ENCODE data around the gene HELZ. TPM values are rescaled to one million over a fixed set of nuclear protein-coding genes. Genes with fewer than 3 reads are reported as not detected.
A peak's percentile ranks its signal among the peaks of the same experiment; 100 is the strongest.

The HELZ gene
- total and polyA plus RNA-seq, 5 donors, result 5.6 to 43.9 (median 37.2) TPM

- intact Hi-C loops (cut with DNase I), result no loop called here
- Histone ChIP-seq H3K4me1 (ENCODE audit: control insufficient read depth, insufficient read depth, low read length) (no peaks in the 10 kb centered on the region), H3K9me3 (ENCODE audit: control insufficient read depth, low read length) (no peaks in the 10 kb centered on the region), H3K4me3 (ENCODE audit: low read length) (no peak overlapping the region), H3K27ac (ENCODE audit: low read length) (no peak overlapping the region), H3K27me3 (ENCODE audit: control insufficient read depth, insufficient read depth) (no peaks in the 10 kb centered on the region)
- DNase-seq (no peak), ATAC-seq (no peak)
- 85% methylated on average over 3 of the region's 3 CpGs for WGBS
These were observed 172.1 kb downstream of the HELZ start for GRCh38 chr17:67072885-67073284.

DNA sequence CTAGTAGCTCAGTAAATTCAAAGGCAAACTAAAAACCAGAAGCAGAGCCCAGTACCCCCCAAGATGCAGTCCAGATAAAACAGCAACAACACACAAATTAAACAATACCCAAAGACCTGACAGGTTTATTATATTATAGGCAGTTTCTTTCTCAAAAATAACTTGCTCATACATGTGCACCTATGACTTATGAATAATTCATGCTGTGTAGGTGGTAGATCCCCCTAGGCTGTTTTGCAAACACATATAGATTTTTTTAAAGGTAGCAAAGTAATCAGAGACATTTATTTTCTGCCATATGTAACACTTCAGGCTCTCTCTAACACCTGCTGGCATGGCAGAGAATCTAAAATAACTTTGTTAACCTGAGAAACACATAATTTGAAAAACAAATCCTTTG is 173.4 kb downstream of the HELZ start:
- ATAC-seq, result no peak
- Histone ChIP-seq H3K9me3 (ENCODE audit: control insufficient read depth, low read length) (no peaks in the 10 kb centered on the region), H3K27ac (ENCODE audit: low read length) (no peak overlapping the region), H3K4me3 (ENCODE audit: low read length) (no peak overlapping the region), H3K27me3 (ENCODE audit: control insufficient read depth, insufficient read depth) (no peaks in the 10 kb centered on the region), H3K4me1 (ENCODE audit: control insufficient read depth, insufficient read depth, low read length) (no peaks in the 10 kb centered on the region)
- no peak for DNase-seq
- intact Hi-C loops (cut with DNase I), result no loop called here

- no peaks in the 10 kb centered on the region for H3K9me3 ChIP-seq (ENCODE audit: control insufficient read depth, low read length)
- no peak overlapping the region for H3K4me3 ChIP-seq (ENCODE audit: low read length)
- H3K27ac ChIP-seq (ENCODE audit: low read length), result no peak overlapping the region
- 96% methylated on average over 5 of the region's 5 CpGs for WGBS
- ATAC-seq (no peak), DNase-seq (no peak)
- H3K27me3 ChIP-seq (ENCODE audit: control insufficient read depth, insufficient read depth), result no peaks in the 10 kb centered on the region
- no peaks in the 10 kb centered on the region for H3K4me1 ChIP-seq (ENCODE audit: control insufficient read depth, insufficient read depth, low read length)
- intact Hi-C loops (cut with DNase I), result no loop called here
These were observed 175.3 kb downstream of the HELZ start for GRCh38 chr17:67069603-67070136.

DNA sequence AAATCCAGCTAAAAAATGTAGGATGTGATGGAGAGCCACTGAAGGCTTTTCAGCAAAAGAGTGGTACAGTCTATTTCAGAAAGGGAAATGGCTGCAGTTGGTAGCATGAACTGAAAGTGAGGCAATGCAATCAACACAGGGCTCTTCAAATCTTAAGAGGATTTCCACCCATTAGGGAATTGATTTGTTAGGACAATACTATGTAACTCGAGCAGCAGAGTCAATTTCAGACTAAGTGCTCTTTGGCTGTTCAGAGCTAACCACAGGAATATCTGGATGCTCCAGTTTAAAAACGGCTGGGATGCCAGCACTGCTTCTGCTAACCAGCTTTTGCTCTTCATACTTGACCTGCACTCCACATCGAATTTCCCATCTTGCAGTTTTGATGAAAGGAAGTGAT is 176.0 kb downstream of the HELZ start:
- no peak overlapping the region for H3K4me3 ChIP-seq (ENCODE audit: low read length)
- DNase-seq (no peak), ATAC-seq (no peak)
- no peak overlapping the region for H3K27ac ChIP-seq (ENCODE audit: low read length)
- H3K27me3 ChIP-seq (ENCODE audit: control insufficient read depth, insufficient read depth), result no peaks in the 10 kb centered on the region
- 56% methylated on average over 3 of the region's 3 CpGs for WGBS
- intact Hi-C loops (cut with DNase I), result no loop called here
- no peaks in the 10 kb centered on the region for H3K4me1 ChIP-seq (ENCODE audit: control insufficient read depth, insufficient read depth, low read length)
- H3K9me3 ChIP-seq (ENCODE audit: control insufficient read depth, low read length), result no peaks in the 10 kb centered on the region

- ATAC-seq, result no peak
- intact Hi-C loops (cut with DNase I), result no loop called here
- 79% methylated on average over 13 of the region's 13 CpGs for WGBS
- no peak overlapping the region for H3K4me3 ChIP-seq (ENCODE audit: low read length)
- no peak for DNase-seq
- no peaks in the 10 kb centered on the region for H3K9me3 ChIP-seq (ENCODE audit: control insufficient read depth, low read length)
- no peak overlapping the region for H3K27ac ChIP-seq (ENCODE audit: low read length)
- no peaks in the 10 kb centered on the region for H3K27me3 ChIP-seq (ENCODE audit: control insufficient read depth, insufficient read depth)
- H3K4me1 ChIP-seq (ENCODE audit: control insufficient read depth, insufficient read depth, low read length), result no peaks in the 10 kb centered on the region
These were observed 177.2 kb downstream of the HELZ start for GRCh38 chr17:67067571-67068482.

DNA sequence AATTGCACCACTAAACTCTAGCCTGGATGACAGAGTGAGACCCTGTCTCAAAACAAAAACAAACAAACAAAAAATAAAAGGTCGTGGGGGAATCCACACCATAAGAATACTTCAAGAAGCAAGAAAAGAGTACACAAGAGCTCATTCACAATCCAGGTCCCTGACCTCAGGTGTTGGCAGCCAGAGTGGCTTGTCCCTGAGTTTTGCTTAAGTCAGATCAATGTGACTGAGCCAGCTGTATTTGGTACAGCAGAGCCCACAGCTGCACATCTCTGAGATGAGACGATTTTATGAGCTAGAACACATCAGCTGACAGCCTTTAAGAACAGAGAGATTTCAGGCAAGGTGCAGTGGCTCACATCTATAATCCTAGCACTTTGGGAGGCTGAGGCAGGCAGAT is 178.3 kb downstream of the HELZ start:
- no peaks in the 10 kb centered on the region for H3K27me3 ChIP-seq (ENCODE audit: control insufficient read depth, insufficient read depth)
- no peaks in the 10 kb centered on the region for H3K9me3 ChIP-seq (ENCODE audit: control insufficient read depth, low read length)
- no peak for ATAC-seq
- H3K27ac ChIP-seq (ENCODE audit: low read length), result no peak overlapping the region
- WGBS, result 59% methylated on average over 2 of the region's 2 CpGs
- H3K4me3 ChIP-seq (ENCODE audit: low read length), result no peak overlapping the region
- intact Hi-C loops (cut with DNase I), result no loop called here
- no peak for DNase-seq
- H3K4me1 ChIP-seq (ENCODE audit: control insufficient read depth, insufficient read depth, low read length), result no peaks in the 10 kb centered on the region

- H3K9me3 ChIP-seq (ENCODE audit: control insufficient read depth, low read length), result no peaks in the 10 kb centered on the region
- 76% methylated on average over 6 of the region's 6 CpGs for WGBS
- H3K4me1 ChIP-seq (ENCODE audit: control insufficient read depth, insufficient read depth, low read length), result no peaks in the 10 kb centered on the region
- H3K27me3 ChIP-seq (ENCODE audit: control insufficient read depth, insufficient read depth), result no peaks in the 10 kb centered on the region
- no peak for ATAC-seq
- H3K4me3 ChIP-seq (ENCODE audit: low read length), result no peak overlapping the region
- H3K27ac ChIP-seq (ENCODE audit: low read length), result no peak overlapping the region
- intact Hi-C loops (cut with DNase I), result no loop called here
- no peak for DNase-seq
These were observed 181.9 kb downstream of the HELZ start for GRCh38 chr17:67063141-67063540.

GRCh38 chr17:67059372-67059771 is 185.6 kb downstream of the HELZ start:
- peak; percentile 18 to 67 (median 51) for DNase-seq
- H3K27ac ChIP-seq (ENCODE audit: low read length), result no peak overlapping the region

DNA sequence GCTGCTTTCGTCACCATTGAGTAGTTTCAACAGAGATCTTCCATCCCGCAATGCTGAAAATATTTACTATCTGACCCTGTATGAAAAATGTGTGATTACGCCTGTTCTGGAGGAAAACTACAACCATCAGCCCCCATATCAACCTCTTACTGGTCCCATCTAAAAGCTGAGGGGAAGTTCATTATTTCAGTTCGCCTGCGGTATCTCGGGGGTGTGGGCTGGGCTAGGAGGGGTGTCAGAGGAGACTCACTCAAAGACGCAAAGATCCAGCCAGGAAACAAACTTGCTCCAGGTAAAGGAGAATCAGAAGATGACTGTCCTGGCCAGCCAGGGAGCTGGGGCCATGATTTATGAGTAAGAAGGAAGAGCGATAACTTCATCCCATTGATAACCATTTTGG is 187.0 kb downstream of the HELZ start:
- H3K9me3 ChIP-seq (ENCODE audit: control insufficient read depth, low read length), result no peaks in the 10 kb centered on the region
- no peak for ATAC-seq
- H3K27ac ChIP-seq (ENCODE audit: low read length), result no peak overlapping the region
- H3K4me1 ChIP-seq (ENCODE audit: control insufficient read depth, insufficient read depth, low read length), result no peaks in the 10 kb centered on the region
- 97% methylated on average over 8 of the region's 8 CpGs for WGBS
- no peaks in the 10 kb centered on the region for H3K27me3 ChIP-seq (ENCODE audit: control insufficient read depth, insufficient read depth)
- intact Hi-C loops (cut with DNase I), result no loop called here
- H3K4me3 ChIP-seq (ENCODE audit: low read length), result no peak overlapping the region
- DNase-seq, result no peak

More at GRCh38 chr17:67059372-67059771, 185.6 kb downstream of the HELZ start:
- Histone ChIP-seq H3K4me1 (ENCODE audit: control insufficient read depth, insufficient read depth, low read length) (no peaks in the 10 kb centered on the region), H3K27me3 (ENCODE audit: control insufficient read depth, insufficient read depth) (no peaks in the 10 kb centered on the region), H3K9me3 (ENCODE audit: control insufficient read depth, low read length) (no peaks in the 10 kb centered on the region), H3K4me3 (ENCODE audit: low read length) (no peak overlapping the region)
- intact Hi-C loops (cut with DNase I), result no loop called here
- 62% methylated on average over 6 of the region's 6 CpGs for WGBS
- peak in 1 of 2 donors; percentile 37 for ATAC-seq

GRCh38 chr17:67056746-67057490 is 188.1 kb downstream of the HELZ start:
- Histone ChIP-seq H3K4me3 (ENCODE audit: low read length) (no peak overlapping the region), H3K27ac (ENCODE audit: low read length) (no peak overlapping the region), H3K4me1 (ENCODE audit: control insufficient read depth, insufficient read depth, low read length) (no peaks in the 10 kb centered on the region), H3K9me3 (ENCODE audit: control insufficient read depth, low read length) (no peaks in the 10 kb centered on the region), H3K27me3 (ENCODE audit: control insufficient read depth, insufficient read depth) (no peaks in the 10 kb centered on the region)
- intact Hi-C loops (cut with DNase I), result no loop called here
- 79% methylated on average over 18 of the region's 18 CpGs for WGBS
- no peak for DNase-seq
- no peak for ATAC-seq
